ENCODE measurements around the gene MAPKAPK5.
"Not testable (repeated sequence)": the region's sequence is repeated elsewhere in the genome, so short reads cannot be mapped to it uniquely, and the experiment has no call there.

The MAPKAPK5 gene

DNA sequence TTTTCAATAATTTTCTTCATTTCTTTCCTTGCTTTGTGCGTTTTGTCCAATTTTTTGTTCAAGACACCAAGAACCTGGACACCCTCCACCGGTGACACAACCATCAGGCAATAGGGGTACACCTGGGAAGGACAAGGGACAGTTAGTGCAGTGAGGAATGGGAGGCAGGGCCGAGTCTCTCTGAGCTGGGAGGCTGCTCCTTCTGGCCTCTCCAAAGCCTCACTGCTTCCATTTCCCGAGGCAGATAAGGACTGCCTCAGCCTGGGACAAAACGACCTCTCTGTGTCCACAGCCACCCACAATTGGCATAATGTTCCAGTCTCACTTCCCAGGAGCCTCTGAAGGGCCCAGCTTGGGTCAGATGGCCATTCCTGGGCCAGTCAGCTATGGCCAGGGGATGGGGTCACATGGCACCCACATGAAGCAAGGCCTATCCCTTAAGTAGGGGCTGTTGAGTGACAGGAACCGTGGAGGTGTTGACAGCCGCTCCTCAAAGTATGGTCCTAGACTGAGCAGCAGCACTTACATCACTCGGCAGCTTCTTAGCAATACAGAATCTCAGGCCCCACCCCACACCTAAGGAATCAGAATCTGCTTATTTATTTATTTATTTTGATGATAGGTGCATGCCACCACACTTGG lies 13.6 kb upstream of the MAPKAPK5 start:
- no peak for DNase-seq

DNA sequence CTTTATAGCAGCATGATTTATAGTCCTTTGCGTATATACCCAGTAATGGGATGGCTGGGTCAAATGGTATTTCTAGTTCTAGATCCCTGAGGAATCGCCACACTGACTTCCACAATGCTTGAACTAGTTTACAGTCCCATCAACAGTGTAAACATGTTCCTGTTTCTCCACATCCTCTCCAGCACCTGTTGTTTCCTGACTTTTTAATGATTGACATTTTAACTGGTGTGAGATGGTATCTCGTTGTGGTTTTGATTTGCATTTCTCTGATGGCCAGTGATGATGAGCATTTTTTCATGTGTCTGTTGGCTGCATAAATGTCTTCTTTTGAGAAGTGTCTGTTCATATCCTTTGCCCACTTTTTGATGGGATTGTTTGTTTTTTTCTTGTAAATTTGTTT lies 12.4 kb upstream of the MAPKAPK5 start:
- DNase-seq = not testable (repeated sequence)

DNA sequence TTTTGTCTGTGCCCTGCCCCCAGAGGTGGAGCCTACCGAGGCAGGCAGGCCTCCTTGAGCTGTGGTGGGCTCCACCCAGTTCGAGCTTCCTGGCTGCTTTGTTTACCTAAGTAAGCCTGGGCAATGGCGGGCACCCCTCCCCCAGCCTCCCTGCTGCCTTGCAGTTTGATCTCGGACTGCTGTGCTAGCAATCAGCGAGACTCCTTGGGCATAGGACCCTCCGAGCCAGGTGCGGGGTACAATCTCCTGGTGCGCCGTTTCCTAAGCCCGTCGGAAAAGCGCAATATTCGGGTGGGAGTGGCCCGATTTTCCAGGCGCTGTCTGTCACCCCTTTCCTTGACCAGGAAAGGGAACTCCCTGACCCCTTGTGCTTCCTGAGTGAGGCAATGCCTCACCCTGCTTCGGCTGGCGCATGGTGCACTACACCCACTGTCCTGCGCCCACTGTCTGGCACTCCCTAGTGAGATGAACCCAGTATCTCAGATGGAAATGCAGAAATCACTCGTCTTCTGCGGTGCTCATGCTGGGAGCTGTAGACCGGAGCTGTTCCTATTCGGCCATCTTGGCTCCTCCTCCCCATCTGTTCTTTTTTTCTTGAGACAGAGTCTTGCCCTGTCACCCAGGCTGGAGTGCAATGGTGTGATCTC lies 7.2 kb upstream of the MAPKAPK5 start:
- peak in 1 of 4 experiments; percentile 23 for DNase-seq

DNA sequence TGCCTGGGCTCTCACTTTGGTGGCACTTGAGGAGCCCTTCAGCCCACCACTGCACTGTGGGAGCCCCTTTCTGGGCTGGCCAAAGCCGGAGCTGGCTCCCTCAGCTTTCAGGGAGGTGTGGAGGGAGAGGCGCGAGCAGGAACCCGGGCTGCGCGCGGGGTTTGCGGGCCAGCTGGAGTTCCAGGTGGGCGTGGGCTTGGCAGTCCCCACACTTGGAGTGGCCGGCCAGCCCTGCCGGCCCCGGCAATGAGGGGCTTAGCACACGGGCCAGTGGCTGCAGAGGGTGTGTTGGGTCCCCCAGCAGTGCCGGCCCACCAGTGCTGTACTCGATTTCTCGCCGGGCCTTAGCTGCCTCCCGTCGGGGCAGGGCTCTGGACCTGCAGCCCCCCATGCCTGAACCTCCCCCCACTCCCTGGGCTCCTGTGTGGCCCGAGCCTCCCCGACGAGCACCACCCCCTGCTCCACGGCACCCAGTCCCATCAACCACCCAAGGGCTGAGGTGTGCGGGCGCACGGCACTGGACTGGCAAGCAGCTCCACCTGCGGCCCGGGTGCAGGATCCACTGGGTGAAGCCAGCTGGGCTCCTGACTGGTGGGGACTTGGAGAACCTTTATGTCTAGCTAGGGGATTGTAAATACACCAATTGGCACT lies 6.4 kb upstream of the MAPKAPK5 start:
- not testable (repeated sequence) for DNase-seq

DNA sequence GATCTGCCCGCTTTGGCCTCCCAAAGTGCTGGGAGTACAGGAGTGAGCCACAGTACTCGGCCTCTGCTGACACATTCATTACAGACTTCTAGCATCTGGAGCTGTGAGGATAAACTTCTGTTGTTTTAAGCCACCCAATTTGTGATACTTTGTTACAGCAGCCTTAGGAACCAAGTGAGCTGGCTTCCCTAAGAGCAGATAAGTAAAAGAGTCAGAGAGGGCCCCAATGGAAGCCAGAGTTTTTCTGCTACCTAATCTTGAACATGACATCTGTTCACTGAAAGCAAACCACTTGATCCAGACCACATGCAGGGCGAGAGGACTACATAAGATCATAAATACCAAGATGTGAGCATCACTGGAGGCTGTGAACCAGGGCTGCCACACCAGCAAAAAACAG lies 3.7 kb upstream of the MAPKAPK5 start:
- DNase-seq = no peak

DNA sequence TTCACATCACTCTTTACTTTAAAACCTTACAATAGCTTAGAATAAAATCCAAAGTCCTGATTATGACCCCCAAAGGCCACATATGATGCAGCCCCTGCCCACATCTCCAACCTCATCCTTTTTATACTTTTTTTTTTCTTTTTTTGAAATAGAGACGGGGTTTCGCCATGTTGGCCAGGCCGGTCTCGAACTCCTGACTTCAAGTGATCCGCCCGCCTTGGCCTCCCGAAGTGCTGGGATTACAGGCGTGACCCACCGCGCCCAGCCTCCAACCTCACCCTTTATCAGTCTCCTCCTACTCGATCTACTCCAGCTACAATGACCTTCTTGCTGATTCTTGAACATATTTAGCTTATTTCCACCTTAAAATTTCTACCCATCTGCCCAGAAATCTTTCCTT lies 1.2 kb upstream of the MAPKAPK5 start:
- DNase-seq = no peak

DNA sequence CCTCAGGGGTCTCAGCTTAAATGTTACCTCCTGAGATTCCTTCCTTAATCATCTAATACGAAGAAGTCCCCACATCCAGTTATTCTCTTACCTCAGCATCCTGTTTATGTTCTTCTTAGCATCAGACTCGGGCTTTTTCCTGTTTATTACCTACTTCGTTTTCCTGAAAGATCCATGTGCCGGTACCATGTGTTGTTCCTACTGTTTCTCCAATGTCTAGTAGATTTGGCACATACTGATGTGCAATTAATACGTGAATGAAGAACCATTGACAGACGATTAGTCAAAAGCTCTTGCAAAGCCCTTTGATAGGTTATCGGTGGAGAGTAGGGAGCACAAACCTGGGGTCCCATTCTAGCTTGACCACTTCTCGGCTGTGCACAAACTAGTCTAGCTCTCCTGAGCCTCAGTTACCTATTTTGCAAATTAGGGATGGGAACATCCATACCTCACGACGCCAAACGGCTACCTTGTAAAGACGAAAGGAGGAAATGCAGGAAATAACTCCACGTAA lies 735 bp upstream of the MAPKAPK5 start:
- DNase-seq = no peak

DNA sequence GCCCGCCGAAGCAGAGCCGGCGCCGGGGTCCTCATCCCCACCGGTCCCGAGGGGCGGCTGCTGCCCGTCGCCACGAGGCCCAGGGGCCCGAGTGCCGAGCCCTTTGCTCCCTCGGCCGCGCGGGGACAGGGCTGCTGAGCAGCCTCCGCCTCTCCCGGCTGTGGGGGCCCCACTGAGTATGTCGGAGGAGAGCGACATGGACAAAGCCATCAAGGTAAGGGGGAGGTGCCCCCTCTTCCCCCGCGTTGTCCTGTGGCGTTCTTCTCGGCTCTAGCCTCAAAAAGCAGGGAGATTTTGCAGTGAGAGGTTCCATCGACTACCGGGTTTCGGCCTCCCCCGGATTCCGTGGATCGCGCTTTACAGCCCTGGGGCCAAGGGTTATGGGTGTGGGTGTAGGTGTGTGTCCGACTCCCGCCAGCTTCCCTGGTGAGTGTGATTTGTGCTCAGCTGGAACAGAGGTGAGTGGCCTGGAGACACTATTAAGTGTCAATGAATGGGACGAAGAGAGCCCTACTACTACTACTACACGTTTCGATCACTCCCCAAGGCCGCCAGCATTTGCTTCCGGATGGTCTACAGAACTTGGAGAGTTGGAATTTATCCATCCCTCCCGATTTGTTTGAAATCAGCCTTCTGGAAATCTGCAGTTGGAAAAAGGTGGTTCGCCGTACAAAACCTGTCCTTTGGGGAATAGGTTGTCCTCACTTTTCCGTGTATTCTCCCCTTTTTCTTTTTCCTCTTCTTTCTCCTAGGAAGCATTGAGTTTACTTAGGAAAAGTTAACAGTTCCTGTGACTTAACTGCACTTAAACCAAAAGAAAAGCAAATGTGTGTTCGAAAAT lies 748 bp downstream of the MAPKAPK5 start:
- DNase-seq = peak in 2 of 4 experiments; percentile 35 to 41

DNA sequence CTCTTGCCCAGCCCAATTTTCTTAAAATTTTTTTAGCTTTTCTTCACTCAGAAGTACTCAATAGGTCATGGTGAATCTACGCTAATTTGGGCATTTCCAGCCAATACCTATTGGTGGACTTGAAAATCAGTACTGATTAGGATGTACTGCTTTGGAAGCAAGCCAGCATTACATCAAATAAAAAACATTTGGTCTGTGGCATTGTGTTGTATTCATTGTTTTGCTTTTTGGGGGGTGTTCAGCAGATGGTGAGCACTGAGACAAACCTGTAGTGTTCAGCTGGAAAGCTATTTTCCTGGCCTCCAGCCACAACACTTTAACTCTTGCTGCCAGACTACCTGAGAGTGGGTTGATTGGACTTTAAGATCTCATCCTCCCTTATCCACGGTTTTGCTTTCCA lies 4.0 kb downstream of the MAPKAPK5 start:
- no peak for DNase-seq

DNA sequence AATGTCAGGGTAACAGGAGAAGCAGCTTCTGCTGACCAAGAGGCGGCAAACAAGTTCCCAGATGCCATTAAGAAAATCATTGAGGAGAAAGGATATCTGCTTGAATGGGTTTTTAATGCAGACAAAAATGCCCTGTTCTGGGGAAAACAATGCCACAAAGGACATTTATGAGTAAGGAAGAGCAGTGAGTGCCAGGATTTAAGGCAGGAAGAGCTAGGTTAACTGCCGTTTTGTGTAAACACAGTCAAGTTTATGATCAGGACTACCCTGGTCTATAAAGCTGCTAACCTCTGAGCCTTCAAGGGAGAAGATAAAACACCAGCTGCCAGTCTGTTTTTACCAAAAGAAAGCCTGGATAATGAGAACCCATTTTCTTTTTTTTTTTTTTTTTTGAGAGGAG lies 8.5 kb downstream of the MAPKAPK5 start:
- DNase-seq = no peak

DNA sequence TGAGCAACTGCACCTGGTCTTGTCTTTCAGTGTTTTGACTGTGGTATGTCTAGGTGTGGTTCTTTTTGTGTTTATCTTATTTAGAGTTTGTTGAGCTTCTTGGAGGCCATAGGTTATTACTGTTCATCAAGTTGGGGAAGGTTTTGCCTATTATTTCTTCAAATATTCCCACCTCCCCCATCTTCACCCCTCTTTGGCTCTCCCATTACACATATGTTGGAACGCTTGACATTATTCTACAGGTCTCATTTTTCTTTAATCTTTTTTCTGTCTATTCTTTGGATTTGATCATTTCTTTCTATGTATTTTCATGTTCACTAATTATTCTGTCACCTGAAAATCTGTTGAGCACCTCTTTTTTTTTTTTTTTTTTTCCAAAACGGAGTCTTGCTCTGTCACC lies 16.2 kb downstream of the MAPKAPK5 start:
- no peak for DNase-seq

DNA sequence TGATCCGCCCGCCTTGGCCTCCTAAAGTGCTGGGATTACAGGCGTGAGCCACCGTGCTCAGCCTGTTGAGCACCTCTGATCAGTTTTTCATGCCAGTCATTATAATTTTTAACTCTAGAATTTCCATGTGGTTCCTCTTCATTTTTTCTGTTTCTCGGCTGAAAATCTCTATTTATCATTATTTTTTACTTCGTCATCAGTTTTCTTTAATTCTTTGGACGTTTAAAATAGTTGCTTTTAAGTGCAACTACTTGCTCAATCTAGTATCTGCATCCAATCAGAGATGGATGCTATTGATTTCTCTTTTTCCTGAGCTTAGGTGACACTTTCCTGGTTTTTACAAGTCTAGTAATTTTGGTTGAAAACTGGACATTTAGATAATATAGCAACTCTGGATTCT lies 16.8 kb downstream of the MAPKAPK5 start:
- DNase-seq = no peak

DNA sequence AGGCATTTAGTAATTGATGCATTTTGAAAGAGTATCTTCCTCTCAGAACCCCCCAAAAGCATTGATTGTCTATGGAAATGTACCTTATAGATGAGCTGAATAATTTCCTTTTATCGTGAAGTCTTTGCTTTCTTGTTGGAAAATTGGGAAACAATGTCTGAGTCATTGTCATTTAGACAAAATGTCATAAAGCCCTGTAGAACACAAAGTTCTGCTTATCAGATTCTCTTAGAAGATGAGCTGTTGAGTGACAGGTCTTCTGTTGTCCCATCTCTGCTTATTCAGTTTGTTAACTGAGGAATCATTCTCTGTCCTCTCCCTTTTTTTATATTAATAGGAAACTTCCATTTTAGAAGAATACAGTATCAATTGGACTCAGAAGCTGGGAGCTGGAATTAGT lies 22.9 kb downstream of the MAPKAPK5 start:
- DNase-seq = no peak

DNA sequence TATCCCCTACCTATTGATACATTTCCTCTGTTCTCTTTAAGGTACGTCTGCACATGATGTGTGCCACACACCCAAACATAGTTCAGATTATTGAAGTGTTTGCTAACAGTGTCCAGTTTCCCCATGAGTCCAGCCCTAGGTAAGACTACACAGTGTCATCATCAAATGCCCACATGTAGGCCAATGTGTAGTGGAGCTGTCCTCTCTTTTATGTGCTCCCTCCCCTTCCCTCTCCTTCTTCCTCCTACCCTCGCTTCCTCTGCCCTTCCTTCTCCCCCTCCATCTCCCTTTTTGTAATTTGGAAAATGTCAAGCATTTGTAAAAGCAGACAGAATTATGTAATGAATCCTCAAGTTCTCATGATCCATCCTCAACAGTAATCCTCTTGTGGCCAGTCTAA lies 25.5 kb downstream of the MAPKAPK5 start:
- no peak for DNase-seq

DNA sequence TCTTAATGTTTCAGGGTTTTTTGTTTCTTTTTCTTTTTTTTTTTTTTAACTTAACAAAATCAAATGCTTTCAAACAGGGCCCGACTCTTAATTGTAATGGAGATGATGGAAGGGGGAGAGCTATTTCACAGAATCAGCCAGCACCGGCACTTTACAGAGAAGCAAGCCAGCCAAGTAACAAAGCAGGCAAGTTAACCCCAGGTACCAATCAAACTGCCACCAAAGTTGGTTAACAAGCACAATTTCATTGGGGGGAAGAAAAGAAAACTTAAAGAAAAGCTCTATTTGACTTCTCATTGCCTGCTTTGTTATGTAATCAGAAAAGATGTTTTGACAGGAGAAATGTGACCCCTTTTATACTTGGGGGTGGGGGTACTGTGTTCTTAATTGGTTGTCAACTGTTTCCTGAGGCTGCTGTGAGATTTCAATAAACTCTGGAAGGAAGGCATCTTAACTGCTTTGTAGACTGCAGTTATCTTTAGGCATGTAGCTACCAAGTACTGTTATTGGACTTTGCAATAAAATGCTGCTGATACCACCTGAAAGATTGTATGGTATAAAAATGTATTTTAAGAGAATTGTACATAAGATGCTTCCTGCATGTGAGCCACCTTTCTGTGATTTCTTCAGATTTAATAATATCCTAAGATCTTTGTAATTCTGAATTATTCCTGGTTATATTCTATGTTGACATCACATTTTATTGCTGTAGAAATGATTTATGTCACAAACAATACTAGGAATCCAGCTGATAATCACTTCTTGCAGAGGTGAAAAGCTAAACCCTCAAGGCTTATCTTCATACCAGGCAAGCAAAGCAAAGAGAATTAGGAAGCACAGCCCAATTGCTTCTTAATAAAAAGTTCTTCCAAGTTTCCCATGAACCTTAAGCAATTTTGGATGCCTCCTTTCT lies 26.9 kb downstream of the MAPKAPK5 start:
- no peak for DNase-seq

DNA sequence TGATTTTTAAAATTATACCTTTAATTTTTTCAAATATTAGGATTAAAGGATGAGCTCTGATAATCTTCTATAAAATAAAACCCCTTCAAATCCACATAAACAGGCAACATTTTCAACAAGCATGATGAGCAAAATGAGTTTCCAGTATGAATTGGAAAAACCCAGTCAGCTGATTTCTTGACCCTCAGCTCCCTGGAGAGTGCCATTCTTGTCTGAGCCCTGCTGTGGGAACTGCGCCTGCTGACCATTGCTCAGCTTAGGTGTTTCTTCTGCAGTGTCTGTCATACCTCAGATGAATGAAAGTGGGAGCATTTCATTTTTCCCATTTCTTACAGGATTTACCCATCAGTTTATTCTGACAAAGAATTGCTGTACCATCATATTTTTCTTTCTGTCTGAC lies 27.6 kb downstream of the MAPKAPK5 start:
- DNase-seq = no peak

DNA sequence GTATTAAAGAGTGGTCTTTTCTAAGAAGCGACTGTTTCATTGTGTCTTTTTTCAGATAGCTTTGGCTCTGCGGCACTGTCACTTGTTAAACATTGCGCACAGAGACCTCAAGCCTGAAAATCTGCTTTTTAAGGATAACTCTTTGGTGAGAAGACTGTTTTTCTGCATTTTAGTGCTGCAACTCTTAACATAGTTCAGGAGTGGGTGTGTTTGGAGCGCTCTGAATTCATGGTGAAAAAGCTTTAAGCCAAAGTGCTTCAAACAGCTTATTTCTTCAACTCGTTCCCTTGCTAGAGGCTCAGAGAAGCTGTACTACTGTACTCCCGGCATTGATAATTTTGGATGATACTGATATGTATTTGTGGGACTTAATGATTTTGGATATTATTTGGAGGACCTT lies 28.2 kb downstream of the MAPKAPK5 start:
- no peak for DNase-seq

DNA sequence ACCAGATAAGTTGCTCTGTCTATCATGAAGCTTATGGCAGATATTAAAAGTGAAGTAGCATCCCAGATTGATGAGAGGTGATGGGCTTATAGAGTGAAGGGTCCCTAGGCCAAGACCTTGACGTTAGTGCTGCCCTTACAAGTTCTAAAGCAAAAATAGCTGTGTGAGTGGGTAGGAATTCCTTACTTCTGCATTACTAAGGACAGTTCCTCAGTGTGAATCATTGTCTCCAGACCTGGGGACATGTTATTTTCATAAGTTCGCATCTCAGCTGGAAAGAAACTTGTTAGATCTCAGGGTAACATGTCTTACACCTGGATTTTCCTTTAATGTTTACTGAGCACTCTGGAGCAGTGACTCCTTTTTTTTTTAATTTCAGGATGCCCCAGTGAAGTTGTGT lies 28.7 kb downstream of the MAPKAPK5 start:
- no peak for DNase-seq

DNA sequence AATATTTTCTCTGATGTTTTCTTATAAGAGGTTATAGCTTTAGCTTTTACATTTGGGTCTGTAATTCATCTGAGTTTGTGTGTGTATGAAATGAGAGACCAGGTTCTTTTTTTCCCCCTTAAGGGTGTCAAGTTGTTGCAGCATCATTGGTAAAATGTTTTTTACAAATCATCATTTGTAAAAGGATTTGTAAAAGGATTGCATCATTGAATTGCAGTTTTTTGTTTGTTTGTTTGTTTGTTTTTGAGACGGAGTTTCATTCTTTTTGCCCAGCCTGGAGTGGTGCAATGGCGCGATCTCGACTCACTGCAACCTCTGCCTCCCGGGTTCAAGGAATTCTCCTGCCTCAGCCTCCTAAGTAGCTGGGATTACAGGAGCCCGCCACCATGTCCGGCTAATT lies 31.1 kb downstream of the MAPKAPK5 start:
- DNase-seq = no peak

DNA sequence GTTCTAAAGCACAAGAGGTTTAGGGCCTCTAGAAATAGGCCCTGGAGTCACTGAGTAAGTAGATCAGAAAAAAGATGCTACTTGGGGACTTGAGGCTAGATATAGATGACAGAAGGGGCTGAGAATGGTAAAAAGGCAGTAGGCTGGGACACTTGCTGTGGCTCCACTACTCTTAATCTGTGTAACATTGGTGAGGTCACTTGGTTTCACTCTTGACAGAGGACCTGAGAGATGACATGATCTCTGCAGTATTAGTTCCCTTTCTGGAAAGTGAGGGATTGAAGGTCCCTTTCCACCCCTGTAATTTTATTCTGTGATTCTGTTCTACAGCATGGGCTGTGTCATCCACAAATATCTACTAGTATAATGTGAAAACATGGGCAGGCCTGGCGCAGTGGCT lies 39.7 kb downstream of the MAPKAPK5 start:
- DNase-seq = no peak

DNA sequence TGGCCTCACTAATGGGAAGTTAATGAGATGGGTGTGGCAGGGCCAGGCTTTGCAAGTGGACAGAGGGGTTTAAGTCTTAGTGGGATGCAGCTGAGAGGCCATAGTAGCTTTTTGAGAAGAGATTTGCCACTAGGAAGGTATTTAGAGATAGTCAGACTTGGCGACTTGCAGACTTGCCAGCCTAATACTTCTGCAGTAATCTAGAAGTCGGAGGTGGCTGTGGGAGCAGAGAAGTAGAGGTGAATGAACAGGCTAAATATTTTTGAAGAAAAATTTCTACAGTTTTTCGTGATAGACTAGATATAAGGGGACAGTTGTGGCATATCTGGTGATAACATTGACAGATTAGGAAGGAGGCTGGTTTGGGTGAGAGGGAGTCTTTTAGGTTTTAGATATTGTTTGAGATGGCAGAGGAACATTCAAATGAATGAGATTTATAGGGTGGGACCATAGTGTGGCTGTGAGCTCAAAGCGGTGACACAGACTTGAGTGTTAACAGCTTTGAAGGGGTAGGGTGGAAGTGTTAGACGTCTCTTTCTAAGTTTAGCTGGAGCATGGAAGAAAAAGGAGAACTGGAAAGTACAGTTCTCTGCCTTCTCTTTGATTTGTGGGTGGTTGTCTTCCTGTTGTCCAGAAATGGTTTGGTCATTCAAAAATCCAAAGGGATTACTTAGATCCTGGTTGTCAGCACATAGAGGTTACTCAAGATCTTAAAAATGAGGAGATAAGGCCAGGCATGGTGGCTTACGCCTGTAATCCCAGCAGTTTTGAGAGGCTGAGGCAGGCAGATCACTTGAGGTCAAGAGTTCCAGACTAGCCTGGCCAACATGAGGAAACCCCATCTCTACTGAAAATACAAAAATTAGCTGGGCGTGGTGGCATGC lies 44.9 kb downstream of the MAPKAPK5 start:
- no peak for DNase-seq

Data from activated naive CD4-positive, alpha-beta T cell (primary cell).